NOMO-1 treated with dmso at 0.1 percent for 144 hours (cell line): ENCODE results near the gene MET.

ENCODE experiments used
- DNase-seq: peaks from one replicate; lab custom pipeline; 2025; ENCODE audit not compliant: unreplicated experiment; lab: John Stamatoyannopoulos, UW

MET gene

GRCh38 chr7:116780966-116781365 is 109.0 kb downstream of the MET start:
- no peak for DNase-seq

- DNase-seq, result no peak
These were observed 109.6 kb downstream of the MET start for GRCh38 chr7:116781584-116781983.

- DNase-seq, result no peak
These were observed 110.2 kb downstream of the MET start for GRCh38 chr7:116782177-116782711.

- DNase-seq, result no peak
These were observed 111.8 kb downstream of the MET start for GRCh38 chr7:116783666-116784318.

GRCh38 chr7:116784647-116785046 is 112.7 kb downstream of the MET start:
- no peak for DNase-seq

DNA sequence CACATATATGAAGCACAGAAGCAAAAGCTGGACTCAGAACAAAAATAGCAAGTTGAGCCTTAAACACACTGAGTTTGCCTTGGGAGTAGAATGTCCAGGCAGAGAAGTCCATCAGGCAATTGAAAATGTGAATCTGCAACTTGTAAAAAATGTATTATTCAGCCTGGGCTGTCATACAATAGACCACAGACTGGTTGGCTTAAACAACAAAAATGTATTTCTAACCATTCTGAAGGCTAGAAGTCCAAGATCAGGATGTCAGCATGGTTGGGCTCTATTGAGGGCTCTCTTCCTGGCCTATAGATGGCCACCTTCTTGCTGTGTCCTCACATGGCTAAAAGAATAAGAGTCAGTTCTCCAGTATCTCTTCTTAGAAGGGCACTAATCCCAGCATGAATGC is 113.8 kb downstream of the MET start:
- no peak for DNase-seq

- peak; percentile 51 for DNase-seq
These were observed 114.9 kb downstream of the MET start for GRCh38 chr7:116786791-116787443.

- DNase-seq, result no peak
These were observed 115.9 kb downstream of the MET start for GRCh38 chr7:116787881-116788280.

DNA sequence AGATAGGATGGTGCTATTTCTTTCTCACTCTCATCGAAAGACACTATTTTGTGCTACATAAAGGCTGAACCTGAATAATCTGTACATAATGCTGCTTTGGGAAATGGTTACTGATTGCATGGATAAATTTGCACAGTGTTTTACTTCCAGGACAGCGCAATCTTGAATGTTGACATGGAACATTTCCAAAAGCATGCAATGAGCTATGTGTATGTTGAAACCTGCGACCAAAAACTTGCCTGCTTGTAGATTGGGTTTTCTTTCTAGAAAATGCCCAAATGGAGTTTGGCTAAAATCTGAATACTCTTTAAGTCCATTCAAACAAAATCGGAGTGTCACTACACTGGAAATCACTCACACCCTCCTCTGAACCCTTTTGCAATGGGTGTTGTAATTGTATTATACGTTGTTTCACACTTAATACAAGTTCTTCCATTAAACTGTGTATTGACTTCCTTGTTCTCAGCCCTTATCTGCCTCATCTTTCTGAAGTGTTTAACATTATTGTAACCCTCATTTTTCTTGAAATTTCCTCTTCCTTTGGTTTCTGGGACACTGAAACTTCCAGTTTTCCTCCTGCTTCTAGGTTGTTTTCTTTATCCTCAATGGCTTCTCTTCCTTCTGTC is 116.7 kb downstream of the MET start:
- DNase-seq, result no peak

DNA sequence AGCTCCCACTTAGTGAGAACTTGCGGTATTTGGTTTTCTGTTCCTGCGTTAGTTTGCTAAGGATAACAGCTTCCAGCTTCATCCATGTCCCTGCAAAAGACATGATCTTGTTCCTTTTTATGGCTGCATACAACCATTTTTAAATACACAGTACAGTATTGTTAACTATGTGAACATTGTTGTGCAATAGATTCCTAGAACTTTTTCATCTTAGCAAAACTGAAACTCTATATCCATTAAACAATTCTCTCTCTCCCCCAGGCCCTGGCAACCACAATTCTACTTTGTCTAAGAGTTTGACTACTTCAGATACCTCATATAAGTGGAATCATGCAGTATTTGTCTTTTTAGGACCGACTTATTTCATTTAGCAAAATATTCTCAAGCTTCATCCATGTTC is 118.0 kb downstream of the MET start:
- no peak for DNase-seq

GRCh38 chr7:116792813-116793212 is 120.8 kb downstream of the MET start:
- DNase-seq, result no peak

DNA sequence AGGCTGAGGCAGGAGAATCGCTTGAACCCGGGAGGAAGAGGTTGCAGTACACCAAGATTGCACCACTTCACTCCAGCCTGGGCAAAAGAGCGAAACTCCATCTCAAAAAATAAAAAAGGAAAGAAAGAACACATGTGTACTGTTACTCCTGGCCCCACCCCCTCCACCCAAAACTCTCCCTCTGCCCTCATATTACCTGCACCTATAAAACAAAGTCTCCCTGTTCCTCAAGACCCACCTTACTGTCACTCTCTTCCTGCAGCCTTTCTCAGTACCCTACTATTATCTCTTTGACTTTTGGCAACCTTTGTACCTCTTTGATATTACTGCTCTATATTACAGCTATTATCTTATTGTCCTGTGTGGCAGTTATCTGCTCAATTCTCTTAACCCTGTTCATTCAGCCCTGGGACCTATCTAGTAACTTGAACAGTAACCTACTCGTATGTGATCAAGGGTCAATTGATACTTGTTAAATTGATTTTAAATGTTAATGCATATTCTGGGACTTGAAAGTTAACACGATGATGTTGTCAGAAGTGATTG is 121.9 kb downstream of the MET start:
- no peak for DNase-seq

- DNase-seq, result no peak
These were observed 124.5 kb downstream of the MET start for GRCh38 chr7:116796471-116796870.

DNA sequence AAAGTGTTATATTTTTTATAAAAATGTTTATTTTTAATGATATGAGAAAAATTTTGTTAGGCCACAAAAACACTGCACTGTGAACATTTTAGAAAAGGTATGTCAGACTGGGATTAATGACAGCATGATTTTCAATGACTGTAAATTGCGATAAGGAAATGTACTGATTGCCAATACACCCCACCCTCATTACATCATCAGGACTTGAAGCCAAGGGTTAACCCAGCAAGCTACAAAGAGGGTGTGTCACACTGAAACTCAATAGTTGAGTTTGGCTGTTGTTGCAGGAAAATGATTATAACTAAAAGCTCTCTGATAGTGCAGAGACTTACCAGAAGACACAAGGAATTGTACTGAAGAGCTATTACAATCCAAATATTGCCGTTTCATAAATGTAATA is 125.6 kb downstream of the MET start:
- no peak for DNase-seq

DNA sequence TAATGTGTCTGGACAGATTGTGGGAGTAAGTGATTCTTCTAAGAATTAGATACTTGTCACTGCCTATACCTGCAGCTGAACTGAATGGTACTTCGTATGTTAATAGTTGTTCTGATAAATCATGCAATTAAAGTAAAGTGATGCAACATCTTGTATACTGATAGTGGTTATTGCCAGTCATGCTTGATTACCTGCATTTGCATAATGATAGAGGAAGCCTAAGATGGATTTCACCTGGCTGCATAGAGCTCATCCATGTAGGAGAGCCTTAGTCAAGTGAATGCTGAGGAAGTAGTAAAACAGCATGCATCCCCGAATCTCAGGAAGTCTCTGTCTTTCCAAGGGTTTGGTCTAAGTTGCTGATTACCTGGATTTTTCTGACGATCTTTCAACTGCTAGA is 126.2 kb downstream of the MET start:
- DNase-seq, result no peak

DNA sequence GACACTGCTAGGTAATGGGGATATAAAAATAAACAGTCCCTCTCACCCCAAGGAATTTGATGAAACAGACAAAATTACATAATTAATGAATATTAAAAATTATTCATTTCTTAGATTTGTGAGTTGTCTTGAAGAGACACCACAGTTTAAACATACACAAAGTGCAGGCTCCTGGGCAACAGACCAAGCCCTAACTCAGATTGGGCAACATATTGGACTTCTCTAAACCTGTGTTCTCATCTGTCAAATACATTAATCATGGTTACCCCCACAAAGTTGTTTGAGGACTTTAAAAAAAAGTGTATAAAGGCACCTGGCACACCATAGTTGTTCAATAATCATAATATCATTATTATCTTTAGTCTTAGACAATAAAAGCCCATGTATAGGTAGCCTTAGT is 127.9 kb downstream of the MET start:
- no peak for DNase-seq

GRCh38 chr7:116800594-116800993 is 128.6 kb downstream of the MET start:
- no peak for DNase-seq

DNA sequence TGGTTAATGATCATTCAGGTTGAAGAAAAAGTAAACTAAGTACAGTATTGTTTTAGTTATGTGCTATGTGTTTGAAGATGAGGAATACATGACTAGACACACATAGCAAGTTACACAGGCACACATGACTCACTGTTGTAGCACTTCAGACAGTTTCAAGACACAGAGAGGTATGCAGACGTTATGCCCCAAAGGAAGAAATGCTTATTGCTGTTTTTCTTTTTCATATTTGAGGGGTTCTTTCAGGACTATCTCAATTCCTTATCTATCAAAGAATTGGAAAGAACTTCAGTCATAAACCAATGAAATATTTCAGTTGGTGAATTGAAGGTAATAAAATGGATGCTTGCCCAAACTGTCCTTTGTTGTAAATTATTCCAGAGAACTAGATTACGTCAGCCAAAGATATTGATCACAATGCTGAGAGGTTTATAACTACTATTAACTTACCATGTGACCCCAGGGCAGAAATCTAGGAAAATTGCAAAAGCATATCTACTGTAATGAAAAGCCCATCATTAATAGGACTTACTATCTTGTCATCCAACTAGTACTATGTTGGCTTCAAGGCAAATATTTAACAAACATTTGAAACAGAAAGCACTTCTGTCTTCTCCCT is 129.2 kb downstream of the MET start:
- DNase-seq, result no peak

DNA sequence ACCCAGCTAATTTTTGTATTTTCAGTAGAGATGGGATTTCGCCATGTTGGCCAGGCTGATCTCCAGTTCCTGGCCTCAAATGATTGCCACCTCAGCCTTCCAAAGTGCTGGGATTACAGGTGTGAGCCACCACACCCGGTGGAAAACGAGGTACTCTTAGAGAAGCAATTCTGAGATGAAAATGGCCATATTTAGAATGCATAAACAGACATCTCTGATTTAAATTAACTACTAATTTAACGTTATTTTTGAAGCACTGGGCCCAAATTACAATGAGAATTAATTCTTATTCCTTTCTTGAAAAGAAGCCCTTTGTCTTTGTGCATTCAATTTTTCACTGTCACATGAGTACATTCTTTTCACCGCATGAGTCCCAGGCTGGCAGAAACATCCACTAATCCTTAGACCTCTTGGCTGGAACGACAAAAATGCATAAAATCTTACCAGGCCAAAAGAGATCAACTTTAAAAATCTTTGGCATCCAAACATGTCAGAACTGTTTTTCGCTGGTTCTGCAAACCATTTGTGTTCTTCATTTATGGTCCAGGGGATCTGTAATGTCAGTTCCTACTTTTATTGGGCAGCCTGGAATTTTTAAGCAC is 130.2 kb downstream of the MET start:
- no peak for DNase-seq

DNA sequence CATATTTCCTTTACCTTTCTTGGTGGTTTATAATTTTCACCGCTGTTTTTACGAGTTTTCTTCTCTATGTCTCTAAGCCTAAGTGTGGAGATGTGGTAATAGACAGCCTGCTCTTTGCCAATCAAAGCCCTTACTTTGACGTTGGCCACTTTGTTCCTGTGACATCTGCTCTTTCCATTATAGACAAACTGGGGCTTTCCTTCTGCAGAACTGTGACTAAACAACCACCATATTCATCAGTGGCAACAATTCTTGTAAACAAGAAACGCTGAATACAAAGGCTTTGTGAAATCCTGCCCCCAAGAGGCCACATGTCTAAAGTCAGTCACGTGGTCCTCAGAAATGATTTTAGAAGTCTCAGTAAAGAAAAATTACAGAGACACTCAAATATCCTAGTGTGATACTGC is 130.8 kb downstream of the MET start:
- no peak for DNase-seq

GRCh38 chr7:116804471-116804870 is 132.5 kb downstream of the MET start:
- no peak for DNase-seq
